GM23248 (cell line): ENCODE measurements around the gene BOD1.

Source experiments
- EZH2 ChIP-seq: fragments of 200-600 bp; sonication (generic); IDR thresholded peaks from 2 replicates; pipeline ENCODE4 v1.6.1; 2018; ENCODE audit warnings: antibody characterized with exemption, mild to moderate bottlenecking; ENCODE audit not compliant: insufficient read depth, poor library complexity, severe bottlenecking
- EZH2phosphoT487 ChIP-seq: fragments of 200-600 bp; sonication (generic); IDR thresholded peaks from 2 replicates; pipeline ENCODE4 v1.6.1; 2018; ENCODE audit warnings: antibody characterized with exemption, moderate library complexity, mild to moderate bottlenecking, low read depth; ENCODE audit not compliant: insufficient read depth

DNA sequence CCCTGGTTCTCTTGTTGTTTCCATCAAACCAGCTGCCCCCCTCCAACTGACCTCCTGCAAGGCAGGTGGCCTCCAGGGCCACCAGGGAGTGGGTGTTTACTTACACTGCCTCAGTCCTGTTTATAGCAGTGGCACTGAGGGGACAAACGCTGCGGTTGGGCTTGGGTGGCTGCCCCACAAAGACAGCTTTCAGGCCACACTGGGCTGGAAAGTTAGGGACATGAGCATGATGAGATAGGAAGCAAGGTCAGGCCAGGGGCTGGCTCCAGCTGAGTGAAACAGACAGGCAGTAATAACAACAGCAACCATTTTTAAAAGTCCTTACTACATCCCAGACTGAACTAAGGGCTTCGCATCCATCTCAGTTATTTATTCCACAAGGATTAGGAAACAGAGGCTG is 20.6 kb downstream of the BOD1 start:
- TF ChIP-seq EZH2phosphoT487, result no peak
- no peak for TF ChIP-seq EZH2
